Urothelium cell line (cell line): Measurements from ENCODE around the gene CNTNAP5.

Experiments used
- DNase-seq: peaks from one replicate; pipeline ENCODE4 v3.0.0; 2011; ENCODE audit warnings: low spot score, mixed read lengths
- FAIRE-seq: peaks from 2 replicates; lab custom pipeline; 2011; peaks lifted over from hg19 to GRCh38; lab: Jason Lieb, UNC

Gene CNTNAP5

GRCh38 chr2:124145982-124146381, 120.9 kb downstream of the CNTNAP5 start:
- DNase-seq (no peak), FAIRE-seq (no peak)

- DNase-seq (no peak), FAIRE-seq (no peak)
Observed at GRCh38 chr2:124147552-124147951, 122.5 kb downstream of the CNTNAP5 start.

GRCh38 chr2:124149571-124149970, 124.5 kb downstream of the CNTNAP5 start:
- no peak for FAIRE-seq

GRCh38 chr2:124151691-124152090, 126.6 kb downstream of the CNTNAP5 start:
- FAIRE-seq: no peak

More at GRCh38 chr2:124149571-124149970, 124.5 kb downstream of the CNTNAP5 start:
- DNase-seq: no peak

GRCh38 chr2:124153713-124154112, 128.6 kb downstream of the CNTNAP5 start:
- FAIRE-seq (no peak), DNase-seq (no peak)

More at GRCh38 chr2:124151691-124152090, 126.6 kb downstream of the CNTNAP5 start:
- DNase-seq: no peak

GRCh38 chr2:124159166-124159565, 134.1 kb downstream of the CNTNAP5 start:
- DNase-seq (no peak), FAIRE-seq (no peak)

- FAIRE-seq (no peak), DNase-seq (no peak)
Observed at GRCh38 chr2:124161542-124161941, 136.5 kb downstream of the CNTNAP5 start.

- FAIRE-seq (no peak), DNase-seq (no peak)
Observed at GRCh38 chr2:124162256-124162655, 137.2 kb downstream of the CNTNAP5 start.

- FAIRE-seq: no peak
- no peak for DNase-seq
Observed at GRCh38 chr2:124163840-124164239, 138.8 kb downstream of the CNTNAP5 start.

GRCh38 chr2:124165698-124166097, 140.6 kb downstream of the CNTNAP5 start:
- DNase-seq (no peak), FAIRE-seq (no peak)

GRCh38 chr2:124171472-124172063, 146.5 kb downstream of the CNTNAP5 start:
- FAIRE-seq: no peak
- DNase-seq: no peak

- no peak for FAIRE-seq
- no peak for DNase-seq
Observed at GRCh38 chr2:124178719-124179118, 153.6 kb downstream of the CNTNAP5 start.

- DNase-seq (no peak), FAIRE-seq (no peak)
Observed at GRCh38 chr2:124180635-124181034, 155.5 kb downstream of the CNTNAP5 start.

GRCh38 chr2:124186801-124187200, 161.7 kb downstream of the CNTNAP5 start:
- DNase-seq (no peak), FAIRE-seq (no peak)

- no peak for FAIRE-seq
- no peak for DNase-seq
Observed at GRCh38 chr2:124187948-124188347, 162.9 kb downstream of the CNTNAP5 start.

GRCh38 chr2:124193706-124194105, 168.6 kb downstream of the CNTNAP5 start:
- DNase-seq (no peak), FAIRE-seq (no peak)

- DNase-seq (no peak), FAIRE-seq (no peak)
Observed at GRCh38 chr2:124201713-124202112, 176.6 kb downstream of the CNTNAP5 start.

- DNase-seq (no peak), FAIRE-seq (no peak)
Observed at GRCh38 chr2:124209441-124209840, 184.4 kb downstream of the CNTNAP5 start.

GRCh38 chr2:124211461-124211860, 186.4 kb downstream of the CNTNAP5 start:
- FAIRE-seq (peak; percentile 32), DNase-seq (no peak)

GRCh38 chr2:124213977-124214587, 189.0 kb downstream of the CNTNAP5 start:
- no peak for FAIRE-seq
- DNase-seq: no peak

- FAIRE-seq: no peak
- DNase-seq: no peak
Observed at GRCh38 chr2:124246170-124246569, 221.1 kb downstream of the CNTNAP5 start.

- no peak for DNase-seq
- no peak for FAIRE-seq
Observed at GRCh38 chr2:124248386-124248785, 223.3 kb downstream of the CNTNAP5 start.

GRCh38 chr2:124250433-124250832, 225.3 kb downstream of the CNTNAP5 start:
- FAIRE-seq (no peak), DNase-seq (no peak)
